GM18909 (cell line): ENCODE data around the gene NAV2.
A peak's percentile ranks its signal among the peaks of the same experiment; 100 is the strongest.

ENCODE experiments used
- ATAC-seq: cut with Tn5 transposase; IDR thresholded peaks from one replicate; pipeline ENCODE4 v1.9.1; 2021; ENCODE audit warnings: mild to moderate bottlenecking; ENCODE audit not compliant: unreplicated experiment, poor library complexity

The NAV2 gene

DNA sequence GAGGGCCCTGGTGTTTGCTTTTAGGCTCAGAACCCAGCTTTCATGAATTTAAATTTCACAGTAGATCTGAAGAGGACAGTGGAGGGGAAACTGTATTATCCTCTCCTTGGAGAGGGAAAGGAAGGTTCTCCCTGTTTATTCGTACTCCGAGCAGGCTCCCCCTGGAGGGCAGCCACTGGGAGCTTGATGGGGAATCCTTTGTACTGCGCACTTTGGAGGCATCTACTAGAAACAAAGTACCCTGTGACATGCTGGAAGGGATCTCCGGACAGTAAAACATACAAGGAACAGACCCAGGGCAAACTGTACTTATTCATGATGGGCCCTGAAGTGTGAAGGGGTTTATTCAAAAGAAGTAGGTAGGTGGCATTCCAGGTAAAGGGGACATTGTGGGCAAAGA lies 27.2 kb downstream of the NAV2 start:
- no peak for ATAC-seq

DNA sequence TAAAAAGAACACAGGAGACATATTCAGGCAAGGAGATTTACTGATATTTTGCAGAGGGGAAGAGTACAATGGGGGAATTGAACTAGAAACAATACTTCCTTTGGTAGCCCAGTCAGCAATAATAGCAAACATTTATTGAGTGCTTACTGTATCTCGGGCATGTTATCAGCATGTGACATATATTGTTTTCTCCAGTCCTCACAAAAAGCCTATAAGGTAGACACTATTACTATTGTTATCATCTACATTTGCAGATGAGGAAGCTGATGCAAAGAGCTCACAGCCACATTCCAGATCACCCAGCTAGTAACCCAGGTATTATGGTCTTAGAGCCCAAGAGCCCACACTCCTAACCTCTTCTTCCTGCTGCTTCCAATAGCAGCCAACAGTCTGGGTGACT lies 27.9 kb downstream of the NAV2 start:
- ATAC-seq, result no peak

DNA sequence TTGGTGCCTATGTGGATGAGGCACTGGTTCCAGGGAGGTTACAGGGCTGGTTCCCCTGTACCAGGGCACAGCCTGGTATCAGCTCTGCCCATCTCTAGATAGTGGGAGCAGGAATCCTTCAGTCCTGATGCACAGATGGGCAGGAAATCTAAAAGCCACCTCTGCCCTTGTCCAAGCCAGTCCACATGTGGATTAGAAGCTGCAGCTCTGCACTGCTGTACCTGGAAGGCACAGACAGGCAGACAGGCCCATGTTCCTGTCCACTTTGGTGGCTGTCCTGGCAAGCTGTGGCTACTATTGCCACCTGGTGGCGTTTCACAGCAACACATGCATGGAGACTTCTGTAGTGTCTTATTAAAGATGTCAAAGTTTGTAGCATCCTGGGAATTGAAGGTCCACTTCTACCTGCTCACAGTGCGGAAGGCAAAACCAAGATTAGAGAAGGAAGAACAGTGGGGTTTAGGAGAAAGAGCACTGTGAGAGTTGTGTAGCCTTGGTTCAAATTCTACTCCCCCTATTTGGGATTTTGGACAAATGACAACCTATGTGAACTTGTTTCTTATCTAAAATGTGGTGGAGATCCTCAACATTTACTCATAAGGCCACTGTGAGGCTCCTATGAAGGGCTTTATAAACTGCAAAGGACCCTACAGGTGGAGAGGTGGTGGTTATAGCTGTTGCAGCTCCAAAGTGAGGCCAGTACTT lies 30.1 kb downstream of the NAV2 start:
- peak; percentile 78 for ATAC-seq

DNA sequence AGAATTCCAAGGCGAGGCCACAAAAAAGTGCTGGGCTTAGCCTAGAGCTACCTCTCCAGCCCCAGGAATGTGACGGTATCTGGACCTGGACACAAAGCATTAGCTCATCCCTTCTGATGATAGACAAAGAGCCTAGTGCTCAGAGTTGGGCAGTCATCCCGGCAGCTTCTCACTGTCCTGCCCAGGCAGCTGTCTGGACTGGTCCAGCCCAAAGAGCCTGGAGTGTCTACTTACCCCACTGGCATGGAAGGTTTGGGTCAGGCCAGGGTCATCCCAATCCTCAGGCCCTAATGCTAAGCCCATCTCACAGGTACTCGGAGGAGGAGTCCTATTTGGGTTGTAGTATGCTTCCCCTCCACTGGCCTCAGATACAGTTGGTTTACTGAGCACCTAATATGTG lies 31.0 kb downstream of the NAV2 start:
- no peak for ATAC-seq

DNA sequence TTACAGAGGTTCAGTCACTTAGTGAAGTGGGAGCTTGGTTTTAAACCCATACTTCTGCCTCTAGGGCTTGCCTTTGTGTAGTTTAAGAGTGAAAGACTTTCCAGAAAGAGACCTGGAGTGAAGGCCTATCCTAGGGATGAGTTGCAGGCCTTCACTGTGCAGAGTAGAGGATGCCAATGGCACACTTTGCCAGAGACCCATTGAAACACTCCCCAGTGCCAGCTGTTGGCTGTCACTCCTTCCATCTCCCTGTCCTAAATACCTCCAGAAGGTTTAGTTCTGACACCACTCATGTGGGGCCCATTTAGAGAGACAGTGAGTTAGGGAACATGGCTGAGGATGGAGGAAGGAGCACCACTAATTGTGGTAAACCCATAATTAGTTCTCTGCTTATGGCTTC lies 31.5 kb downstream of the NAV2 start:
- no peak for ATAC-seq

DNA sequence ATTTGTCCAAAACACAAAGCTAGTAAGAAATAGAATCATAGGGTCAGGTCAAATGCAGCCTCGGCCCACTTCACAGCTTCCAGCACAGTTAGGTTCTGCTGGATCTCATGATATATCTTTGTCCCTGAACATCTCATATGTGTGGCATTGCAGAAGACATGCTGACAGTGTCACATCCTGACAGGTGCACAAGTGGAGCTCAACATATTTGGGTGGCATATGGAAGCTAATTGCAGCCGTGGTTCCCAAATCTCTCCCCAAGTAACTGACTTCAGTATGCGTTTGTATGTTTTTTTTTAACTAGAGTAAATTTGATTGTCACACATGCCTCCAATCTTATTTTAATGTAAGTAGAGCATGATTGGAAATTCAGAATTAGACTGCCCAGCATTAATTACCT lies 33.4 kb downstream of the NAV2 start:
- ATAC-seq, result no peak

DNA sequence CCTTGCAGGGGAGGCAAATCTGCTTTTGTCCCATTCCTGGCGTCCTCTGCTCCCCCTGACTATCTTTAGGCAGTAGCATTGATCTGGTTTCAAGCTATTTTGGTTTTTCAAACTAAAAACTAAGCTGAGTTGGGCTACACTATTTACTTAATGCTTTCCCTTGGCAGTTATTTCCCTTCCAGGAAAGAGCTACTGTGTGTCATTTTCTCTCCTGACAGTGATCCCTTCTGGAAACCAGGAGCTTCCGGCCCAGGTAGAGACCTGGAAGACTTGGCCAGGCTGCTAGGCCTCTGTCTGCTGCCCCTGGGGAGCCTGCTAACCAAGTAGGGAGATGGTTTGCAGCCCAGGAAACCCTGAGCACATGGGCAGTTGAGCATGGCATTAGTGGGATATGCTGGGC lies 35.0 kb downstream of the NAV2 start:
- ATAC-seq, result no peak

DNA sequence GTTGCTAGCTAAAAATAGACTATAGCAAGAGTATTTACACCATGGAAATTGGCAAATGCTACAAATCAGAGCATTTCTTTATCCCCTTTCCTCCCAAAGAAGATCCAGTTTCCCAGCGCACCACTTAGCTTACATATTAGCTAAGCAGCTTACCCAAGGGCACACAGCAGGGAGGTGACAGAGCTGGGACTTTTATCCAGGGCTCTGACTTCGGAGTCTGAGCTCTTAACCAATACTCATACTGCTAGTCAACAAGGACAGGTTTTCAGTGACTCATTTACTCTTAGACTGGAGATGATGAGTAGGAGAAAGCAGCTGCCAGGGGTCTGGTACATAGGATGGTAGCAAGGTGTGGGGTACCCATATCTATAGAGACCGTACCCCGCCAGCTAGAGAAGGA lies 38.4 kb downstream of the NAV2 start:
- ATAC-seq, result no peak

DNA sequence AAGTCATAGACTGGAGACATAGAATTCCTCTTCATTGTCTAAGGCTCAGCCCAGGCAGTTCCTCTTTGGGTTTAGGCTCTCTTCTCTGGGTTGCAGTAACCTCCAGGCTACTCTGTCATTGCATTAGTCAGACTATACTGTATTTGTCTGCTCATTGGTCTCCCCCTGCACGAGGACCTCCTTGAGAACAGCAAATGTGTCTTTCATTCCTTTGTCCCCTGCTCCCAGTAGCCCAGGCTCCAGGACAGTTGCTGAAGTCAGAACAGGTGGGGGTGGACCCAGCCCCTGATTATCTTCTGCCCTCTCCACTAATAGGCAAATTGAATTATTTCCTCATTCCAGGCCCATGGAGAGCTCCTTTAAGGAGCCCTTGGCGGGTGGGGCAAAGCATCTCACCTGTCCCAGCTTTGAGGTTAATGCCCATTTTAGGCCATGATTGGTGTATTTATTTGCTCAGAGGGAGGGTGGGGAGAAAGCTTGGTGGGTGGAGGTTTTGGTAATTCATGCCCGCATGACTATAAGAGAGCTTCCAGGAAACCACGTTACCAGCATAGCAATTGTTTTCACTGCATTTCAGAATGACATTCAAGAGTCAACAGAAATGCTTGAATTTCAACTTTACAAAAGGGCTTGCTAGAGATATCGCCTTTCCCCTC lies 40.9 kb downstream of the NAV2 start:
- no peak for ATAC-seq

DNA sequence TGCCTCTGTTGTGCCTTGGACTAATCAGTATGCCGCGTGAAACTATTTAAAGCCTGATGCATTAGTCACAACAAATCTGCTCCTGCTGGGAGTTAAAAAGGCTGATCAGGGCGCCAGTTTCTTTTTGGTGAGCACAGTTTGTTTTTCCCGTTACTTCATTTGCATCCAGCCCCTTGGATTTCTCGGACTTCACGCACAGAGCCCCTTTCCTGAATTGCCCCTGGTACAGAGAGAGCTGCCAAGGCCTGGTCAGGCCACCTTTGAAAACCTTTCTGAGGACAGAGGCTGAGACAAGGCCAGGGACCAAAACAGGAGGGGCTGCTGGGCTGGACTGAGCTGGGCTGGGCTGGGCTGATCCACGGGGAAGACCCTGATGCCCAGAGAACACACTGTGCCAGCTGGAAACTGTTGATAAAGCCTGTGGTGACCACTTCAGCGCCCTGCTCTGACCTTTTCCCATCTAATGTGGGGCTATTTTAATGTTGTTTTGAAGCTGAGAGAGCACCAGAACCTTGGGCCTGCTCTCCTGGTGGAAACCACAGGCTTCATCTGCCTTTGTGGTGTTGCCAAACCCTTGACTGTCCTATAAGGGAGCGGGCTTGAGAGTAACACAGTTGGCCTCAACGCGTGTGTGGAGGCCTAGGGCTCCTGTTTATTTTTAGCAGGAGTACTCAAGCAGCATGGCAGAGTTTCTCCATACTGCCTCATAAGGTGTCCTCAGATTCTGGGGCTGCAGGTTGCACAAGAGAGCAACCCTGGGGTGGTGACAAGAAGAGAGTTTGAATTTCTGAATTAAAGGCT lies 44.2 kb downstream of the NAV2 start:
- ATAC-seq, result no peak

DNA sequence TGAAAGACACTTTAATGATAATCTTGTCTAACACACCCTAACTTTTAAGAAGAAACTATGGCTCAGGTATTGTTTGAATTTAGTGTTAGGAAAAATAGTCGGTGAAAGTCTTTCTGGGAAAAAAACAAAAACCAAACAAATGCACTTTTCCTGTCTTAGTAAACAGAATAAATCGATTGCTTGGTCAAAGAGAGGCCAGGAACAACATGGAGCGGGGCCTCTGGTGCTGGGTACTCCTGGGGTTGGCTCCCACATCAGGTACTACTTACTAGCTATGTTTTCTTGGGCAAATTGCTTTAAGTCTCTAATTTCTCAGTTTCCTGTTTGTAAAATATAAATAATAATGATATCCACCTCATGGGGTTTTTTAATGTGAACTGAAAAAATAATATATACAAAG lies 46.8 kb downstream of the NAV2 start:
- ATAC-seq, result no peak

DNA sequence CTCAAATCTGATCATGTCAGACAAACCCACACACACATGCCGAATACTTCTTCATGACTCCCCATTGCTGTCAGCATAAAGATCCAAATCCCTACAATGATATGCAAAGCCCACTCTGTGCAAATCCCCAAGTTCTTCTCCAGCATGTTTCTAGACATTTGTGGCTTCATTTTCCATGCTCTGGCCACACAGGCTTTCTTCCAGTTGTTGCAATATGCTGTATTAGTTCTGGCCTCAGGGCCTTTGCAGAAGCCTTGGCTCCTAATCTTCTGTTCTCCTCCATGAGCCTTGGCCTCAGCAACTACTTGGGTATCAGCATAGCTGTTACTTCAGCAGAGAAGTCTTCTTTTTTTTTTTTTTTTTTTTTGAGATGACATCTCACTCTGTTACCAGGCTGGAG lies 49.6 kb downstream of the NAV2 start:
- ATAC-seq, result no peak

DNA sequence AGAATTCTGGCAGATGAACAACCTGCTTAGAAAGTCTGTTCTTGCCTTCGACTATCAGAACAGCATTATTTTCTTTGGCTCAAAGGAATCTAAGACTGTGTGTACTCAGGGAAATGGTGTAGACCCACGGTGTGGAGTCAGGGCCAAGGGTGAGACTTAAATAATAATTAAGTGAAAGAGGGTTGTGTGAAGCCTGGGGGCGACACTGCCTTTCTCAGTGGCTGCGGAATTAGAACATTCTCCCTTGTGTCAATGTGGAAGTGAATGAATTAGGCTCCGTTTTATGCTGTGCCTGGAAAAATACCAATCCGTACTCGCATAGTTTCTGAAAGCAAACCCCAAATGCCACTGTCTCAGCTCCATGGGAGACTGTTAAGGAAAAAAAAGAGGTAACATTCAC lies 50.7 kb downstream of the NAV2 start:
- no peak for ATAC-seq

DNA sequence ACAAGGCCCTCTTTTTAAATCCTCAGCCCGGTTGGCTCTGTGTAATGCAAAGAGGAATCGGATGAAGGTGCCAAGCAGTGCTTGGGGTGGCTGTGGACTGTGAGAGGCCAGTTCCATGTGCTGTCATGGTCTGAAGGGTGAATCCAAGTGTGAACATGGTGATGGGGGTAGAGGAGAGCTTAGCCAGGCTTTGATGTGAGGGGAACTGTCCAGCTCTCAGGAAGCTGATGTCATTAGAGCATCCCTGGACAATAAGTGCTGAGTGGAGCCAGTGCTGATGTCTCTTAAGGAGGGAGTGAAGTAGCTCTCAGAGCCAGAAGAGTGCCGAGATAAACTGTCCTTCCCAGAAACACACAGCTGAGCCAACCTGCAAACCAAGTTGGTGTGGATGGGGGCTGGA lies 53.6 kb downstream of the NAV2 start:
- ATAC-seq, result no peak

DNA sequence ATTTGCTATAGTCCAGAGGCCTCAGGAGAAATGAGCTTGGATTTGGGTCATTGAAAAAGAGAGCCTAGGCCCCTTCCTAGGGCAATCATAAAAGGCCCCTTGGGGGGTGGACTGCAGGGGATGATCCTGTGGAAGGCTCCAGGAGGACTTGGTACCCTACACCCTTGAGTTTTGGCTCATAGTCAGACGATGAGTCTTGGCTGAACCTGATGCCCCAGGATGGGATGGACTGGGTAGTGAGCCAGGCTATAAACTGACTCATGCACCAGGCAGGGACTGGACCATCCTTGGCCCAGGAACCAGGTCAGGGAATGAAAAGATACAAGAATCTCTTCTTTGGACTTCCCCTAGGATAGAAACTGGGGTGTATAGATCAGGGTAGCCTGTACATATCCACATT lies 54.2 kb downstream of the NAV2 start:
- no peak for ATAC-seq

DNA sequence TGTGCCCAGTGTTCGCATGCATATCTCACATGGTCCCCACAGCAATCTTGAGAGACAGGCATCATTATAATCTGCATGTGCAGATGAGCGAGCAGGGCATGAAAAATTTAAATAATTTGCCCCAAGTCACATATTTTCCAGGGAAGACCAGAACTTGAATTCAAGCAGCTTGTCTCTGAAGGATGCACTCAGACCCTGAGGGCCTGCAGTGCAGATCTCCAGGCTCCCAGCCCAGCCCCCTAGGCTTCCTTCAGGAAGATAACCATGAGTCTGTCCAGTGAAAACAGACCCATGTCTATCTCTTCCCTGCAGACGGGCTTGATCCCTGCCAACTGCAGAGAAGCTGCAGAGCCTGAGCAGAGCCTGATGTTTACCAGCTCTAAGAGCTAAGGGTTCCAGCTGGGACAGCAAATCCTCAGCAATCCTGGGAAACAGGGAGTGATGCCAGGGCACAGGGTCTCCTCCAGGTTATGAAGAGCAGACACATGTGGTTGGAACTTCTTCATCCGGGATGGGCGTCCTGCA lies 55.1 kb downstream of the NAV2 start:
- ATAC-seq, result no peak

DNA sequence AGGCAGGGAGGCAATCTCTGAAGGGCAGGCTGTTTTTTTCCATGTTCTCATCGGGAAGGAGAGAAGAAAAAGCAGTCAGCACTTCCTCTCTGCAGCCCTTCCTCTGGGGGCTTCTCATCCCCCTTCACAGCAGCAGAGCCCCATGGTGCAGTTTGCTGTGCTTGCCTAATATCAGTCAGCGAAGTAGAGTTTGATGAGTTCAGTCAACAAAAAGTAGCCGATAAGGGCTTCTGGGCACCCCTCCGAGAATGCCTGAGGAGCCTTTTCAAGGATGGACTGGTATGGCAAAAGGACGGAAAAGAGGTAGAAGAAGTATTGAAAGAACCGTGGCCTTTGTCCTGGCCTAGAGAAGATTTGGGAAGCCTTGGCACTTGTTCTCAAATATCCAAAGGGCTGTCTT lies 55.6 kb downstream of the NAV2 start:
- ATAC-seq, result no peak

DNA sequence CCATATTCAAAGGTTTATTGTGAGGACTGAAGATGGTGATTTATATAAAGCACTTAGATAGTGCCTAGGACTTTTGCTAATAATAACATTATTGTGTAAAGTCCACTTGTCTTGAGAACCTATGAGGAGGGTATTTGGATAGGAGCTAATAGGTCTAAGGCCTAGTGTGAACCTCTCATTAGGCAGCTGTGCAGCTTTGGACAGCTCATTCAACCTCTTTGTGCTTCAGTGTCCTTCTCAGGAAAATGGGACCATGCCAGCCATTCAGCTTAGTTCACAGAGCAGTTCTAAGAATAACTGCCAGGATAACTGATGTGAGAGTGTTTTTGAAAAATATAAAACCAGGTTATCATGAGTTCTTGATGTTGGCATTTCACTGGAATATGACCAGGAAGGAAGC lies 56.2 kb downstream of the NAV2 start:
- ATAC-seq, result no peak

DNA sequence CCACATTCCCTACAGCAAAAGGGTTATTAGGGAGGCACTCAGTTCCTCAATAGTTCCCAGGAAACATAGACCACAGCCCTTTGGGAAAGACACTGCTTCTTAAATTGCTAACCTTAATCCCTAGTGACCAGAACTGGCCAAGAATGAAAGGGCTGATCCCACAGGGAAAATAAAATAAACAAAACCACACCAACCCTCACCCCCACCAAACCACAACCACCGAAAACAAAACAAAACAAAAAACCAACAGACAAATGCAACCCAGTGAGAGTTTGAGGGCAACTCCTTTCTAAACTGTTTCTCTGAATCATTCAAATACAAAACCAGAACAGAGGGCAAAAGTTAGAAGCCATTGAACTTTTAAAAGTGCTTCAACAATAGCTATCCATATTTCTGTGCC lies 57.2 kb downstream of the NAV2 start:
- ATAC-seq, result no peak

DNA sequence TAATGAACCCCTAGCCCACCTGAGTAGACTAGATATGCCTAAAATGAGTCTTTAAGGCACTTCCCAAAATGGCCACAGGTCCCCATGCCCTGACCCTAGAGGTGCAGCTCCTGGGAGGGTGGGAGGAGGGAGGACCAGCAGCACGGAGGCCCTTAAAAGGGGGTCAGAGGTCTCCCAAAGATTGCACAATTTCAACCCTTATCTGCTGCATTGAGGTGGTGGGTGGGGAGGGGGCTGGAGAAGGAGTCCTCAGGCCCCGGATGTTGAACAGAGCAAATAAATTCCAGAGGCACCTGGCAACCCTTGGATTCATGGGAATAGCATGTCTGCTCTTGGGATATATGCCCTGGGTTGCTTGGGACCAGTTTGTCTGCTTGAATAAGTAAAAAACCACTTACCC lies 57.6 kb downstream of the NAV2 start:
- ATAC-seq, result no peak

DNA sequence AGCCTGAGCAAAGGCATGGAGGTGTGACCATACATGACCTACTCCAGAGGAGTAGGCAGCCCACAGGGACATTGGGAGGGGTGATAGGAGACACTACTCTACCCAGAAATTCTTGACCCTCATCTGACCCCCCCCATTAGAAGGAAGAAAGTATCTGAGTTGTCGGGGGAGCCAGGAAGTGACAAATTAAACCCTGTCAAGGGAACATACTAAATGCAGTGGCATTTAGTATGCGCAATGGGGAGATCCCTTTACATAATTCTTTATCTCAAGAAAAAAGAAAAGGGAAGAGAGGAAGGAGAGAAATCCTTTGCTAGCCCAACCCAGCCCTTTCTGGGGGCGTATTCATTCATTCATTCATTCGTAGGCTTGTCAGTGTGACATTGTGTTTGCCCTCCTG lies 58.8 kb downstream of the NAV2 start:
- no peak for ATAC-seq
